ENCODE measurements around the gene SPINDOC.

DNA sequence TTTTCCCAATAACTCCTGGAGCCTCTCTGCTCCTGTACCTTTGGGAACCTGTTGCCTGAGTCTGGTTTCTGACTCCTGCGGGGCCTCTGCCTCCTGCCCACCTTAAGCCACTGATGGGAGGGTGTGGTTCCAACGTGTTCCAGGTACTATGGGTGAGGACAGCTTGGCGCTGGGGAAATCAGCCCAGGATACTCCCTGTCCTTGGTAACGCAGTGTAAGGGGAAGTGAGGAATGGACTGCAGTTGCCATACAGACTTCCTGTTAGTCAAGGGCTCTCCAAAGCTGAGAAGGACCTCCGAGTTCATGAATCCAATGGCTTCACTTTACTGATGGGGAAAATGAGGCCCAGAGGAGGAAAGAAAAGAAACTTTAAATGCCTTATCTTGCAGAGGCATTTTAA is 24.5 kb downstream of the SPINDOC start:
- TF ChIP-seq, protein P1, sequence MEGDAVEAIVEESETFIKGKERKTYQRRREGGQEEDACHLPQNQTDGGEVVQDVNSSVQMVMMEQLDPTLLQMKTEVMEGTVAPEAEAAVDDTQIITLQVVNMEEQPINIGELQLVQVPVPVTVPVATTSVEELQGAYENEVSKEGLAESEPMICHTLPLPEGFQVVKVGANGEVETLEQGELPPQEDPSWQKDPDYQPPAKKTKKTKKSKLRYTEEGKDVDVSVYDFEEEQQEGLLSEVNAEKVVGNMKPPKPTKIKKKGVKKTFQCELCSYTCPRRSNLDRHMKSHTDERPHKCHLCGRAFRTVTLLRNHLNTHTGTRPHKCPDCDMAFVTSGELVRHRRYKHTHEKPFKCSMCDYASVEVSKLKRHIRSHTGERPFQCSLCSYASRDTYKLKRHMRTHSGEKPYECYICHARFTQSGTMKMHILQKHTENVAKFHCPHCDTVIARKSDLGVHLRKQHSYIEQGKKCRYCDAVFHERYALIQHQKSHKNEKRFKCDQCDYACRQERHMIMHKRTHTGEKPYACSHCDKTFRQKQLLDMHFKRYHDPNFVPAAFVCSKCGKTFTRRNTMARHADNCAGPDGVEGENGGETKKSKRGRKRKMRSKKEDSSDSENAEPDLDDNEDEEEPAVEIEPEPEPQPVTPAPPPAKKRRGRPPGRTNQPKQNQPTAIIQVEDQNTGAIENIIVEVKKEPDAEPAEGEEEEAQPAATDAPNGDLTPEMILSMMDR (IDR thresholded peaks at IDR 0.05), result no peak
- TF ChIP-seq POLR2AphosphoS5 (IDR thresholded peaks at IDR 0.05), result no peak
- no peak for TF ChIP-seq POLR2A (IDR thresholded peaks at IDR 0.05)

Measured in prostate gland (tissue), 2 donors.